Thyroid gland (tissue), 4 donors: ENCODE results near the gene CNPY4.

ENCODE experiments used
- POLR2A ChIP-seq, 2 donors: fragments of 450-650 bp; IDR thresholded peaks; one replicate each; pipeline ENCODE4 v1.6.1; 2017; ENCODE audit warnings: antibody characterized with exemption in 2 of 2, mild to moderate bottlenecking in 2 of 2, moderate library complexity in 1 of 2
- TF ChIP-seq, protein P1 (sequence below), 6 experiments: fragments of 200-600 bp in 3 of 6; fragments of 450-650 bp in 3 of 6; sonication (generic) in 3 of 6; IDR thresholded peaks; one replicate each; pipeline ENCODE4 v1.5.1; 2016 to 2019; ENCODE audit warnings: antibody characterized with exemption in 6 of 6, mild to moderate bottlenecking in 2 of 6, inconsistent platforms in 1 of 6, moderate library complexity in 1 of 6

DNA sequence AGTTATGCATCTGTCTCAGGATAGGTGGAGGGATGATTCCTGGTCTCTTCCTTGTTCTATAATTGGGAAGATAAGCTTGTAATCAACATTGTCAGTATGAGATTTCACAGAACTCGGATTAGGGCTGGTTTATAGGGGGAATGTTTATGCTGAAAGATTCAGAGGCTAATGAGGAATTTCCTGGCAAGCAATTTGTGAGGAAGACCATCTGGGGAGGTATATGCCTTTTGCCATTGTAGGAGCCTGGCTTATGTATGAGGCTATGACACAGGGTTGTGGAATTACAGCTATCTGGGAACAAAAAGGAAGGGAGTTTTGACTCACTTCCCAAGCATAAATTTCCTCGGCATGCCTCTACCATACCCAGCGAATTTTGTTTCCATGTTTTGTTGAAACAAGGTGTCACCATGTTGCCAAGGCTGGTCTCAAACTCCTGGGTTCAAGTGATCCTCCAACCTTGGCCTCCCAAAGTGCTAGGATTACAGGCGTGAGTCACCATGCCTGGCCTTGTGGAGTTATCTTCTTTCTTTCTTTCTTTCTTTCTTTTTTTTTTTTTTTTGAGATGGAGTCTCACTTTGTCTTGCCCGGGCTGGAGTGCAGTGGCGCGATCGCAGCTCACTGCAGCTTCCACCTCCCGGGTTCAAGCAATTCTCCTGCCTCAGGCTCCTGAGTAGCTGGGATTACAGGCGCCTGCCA lies 32.2 kb upstream of the CNPY4 start:
- TF ChIP-seq POLR2A (IDR thresholded peaks at IDR 0.05) = no peak
- TF ChIP-seq, protein P1, sequence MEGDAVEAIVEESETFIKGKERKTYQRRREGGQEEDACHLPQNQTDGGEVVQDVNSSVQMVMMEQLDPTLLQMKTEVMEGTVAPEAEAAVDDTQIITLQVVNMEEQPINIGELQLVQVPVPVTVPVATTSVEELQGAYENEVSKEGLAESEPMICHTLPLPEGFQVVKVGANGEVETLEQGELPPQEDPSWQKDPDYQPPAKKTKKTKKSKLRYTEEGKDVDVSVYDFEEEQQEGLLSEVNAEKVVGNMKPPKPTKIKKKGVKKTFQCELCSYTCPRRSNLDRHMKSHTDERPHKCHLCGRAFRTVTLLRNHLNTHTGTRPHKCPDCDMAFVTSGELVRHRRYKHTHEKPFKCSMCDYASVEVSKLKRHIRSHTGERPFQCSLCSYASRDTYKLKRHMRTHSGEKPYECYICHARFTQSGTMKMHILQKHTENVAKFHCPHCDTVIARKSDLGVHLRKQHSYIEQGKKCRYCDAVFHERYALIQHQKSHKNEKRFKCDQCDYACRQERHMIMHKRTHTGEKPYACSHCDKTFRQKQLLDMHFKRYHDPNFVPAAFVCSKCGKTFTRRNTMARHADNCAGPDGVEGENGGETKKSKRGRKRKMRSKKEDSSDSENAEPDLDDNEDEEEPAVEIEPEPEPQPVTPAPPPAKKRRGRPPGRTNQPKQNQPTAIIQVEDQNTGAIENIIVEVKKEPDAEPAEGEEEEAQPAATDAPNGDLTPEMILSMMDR (IDR thresholded peaks at IDR 0.05) = no peak
